BJ (cell line): ENCODE data around the gene PCSK1. TPM values are rescaled to one million over a fixed set of nuclear protein-coding genes. Genes with fewer than 3 reads are reported as not detected.
"Not testable (repeated sequence)": the region's sequence is repeated elsewhere in the genome, so short reads cannot be mapped to it uniquely, and the experiment has no call there.

Experiments used
- CTCF ChIA-PET: fragments of 350-600 bp; formaldehyde crosslinking; extraction: SDS; loops from one replicate; lab custom pipeline; 2021; ENCODE audit warnings: antibody characterized with exemption, inconsistent platforms; lab: Yijun Ruan, JAX
- POLR2A ChIA-PET: fragments of 300-600 bp; sonication (Branson Sonifier 250); formaldehyde crosslinking; extraction: SDS; loops from one replicate; lab custom pipeline; 2021; ENCODE audit warnings: antibody characterized with exemption; lab: Charles Lee
- DNase-seq: peaks from one replicate; pipeline ENCODE4 v3.0.0-alpha.2; 2011; ENCODE audit warnings: low read depth
- H3K27me3 ChIP-seq: 2 replicates; pipeline ENCODE4 v1.6.0; 2011; ENCODE audit warnings: low read length; ENCODE audit not compliant: control insufficient read depth, insufficient read depth
- H3K36me3 ChIP-seq: 2 replicates; pipeline ENCODE4 v1.5.1; 2011; ENCODE audit warnings: low read length; ENCODE audit not compliant: control insufficient read depth, insufficient read depth
- H3K4me3 ChIP-seq: 2 replicates; pipeline ENCODE4 v1.5.1; 2011; ENCODE audit warnings: low read depth, mild to moderate bottlenecking, control low read depth, low read length
- CTCF ChIP-seq: IDR thresholded peaks from 2 replicates; pipeline ENCODE4 v1.5.1; 2011; ENCODE audit warnings: low read depth, mild to moderate bottlenecking, control low read depth, inconsistent platforms, low read length, moderate library complexity; ENCODE audit not compliant: insufficient read depth
- polyA plus RNA-seq: library from polyadenylated mRNA; depleted of rRNA; stranded (reverse); fragments of >200 nt; gene quantifications from 2 replicates; pipeline ENCODE4 v1.2.3, GENCODE V29; 2011

The PCSK1 gene
- polyA plus RNA-seq, 1 experiment: 0.11 TPM

GRCh38 chr5:96404191-96404867 lies 28.7 kb downstream of the PCSK1 start:
- CTCF ChIA-PET: no interaction called here
- no peaks in the 10 kb centered on the region for H3K36me3 ChIP-seq
- DNase-seq: no peak
- no peak for TF ChIP-seq CTCF
- POLR2A ChIA-PET: no interaction called here
- no peaks in the 10 kb centered on the region for H3K27me3 ChIP-seq
- no peak overlapping the region for H3K4me3 ChIP-seq

DNA sequence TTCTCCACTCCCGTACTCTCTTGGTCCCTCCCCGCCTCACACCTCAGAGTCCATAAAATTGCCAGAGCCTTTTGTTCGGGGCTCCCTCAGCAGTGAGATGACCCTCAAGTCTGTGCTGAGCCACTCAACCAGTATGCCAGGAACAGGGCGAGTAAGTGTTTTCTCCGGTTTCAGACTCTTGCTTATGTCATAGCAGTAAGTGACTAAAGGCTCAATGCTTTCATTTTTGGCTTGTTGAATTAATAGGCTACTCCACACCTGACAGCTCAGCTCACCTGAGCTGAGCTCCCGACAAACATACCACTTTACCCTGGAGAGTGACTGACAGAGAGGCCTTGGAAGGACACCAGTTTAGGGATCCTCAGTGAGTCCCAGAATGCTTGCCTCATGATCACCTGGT lies 30.5 kb downstream of the PCSK1 start:
- DNase-seq: no peak
- H3K4me3 ChIP-seq: no peak overlapping the region
- H3K27me3 ChIP-seq: no peaks in the 10 kb centered on the region
- no peaks in the 10 kb centered on the region for H3K36me3 ChIP-seq
- ChIA-PET CTCF (interaction anchor here (0.7 to 0.9 kb wide), 2 partner anchors 9 to 24 kb away, joined by 3 read pairs; no protein-coding TSS in a partner anchor), POLR2A (no interaction called here)
- TF ChIP-seq CTCF: no peak

DNA sequence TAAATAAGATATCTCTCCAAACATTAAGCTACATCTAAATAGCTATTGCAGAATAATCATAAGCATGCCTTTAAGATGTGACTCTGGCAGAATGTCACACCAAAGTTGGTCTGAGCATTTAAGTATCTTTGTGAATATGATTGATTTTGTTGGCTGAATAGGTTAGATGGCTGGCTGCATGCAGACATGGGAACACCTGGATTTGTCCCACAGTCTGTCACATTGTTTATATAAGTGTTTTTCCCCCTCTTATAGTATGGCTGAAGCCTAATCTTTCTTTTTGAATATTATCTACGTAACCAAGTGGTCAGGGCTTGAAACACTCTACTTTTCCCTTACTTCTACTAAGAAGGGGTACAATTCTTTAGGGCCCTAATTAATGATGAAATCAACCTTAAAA lies 36.2 kb downstream of the PCSK1 start:
- TF ChIP-seq CTCF: no peak
- CTCF ChIA-PET: interaction anchor here (0.6 kb wide), 1 partner anchor 776 kb away, joined by 3 read pairs; no protein-coding TSS in a partner anchor
- H3K36me3 ChIP-seq: no peaks in the 10 kb centered on the region
- no peak for DNase-seq
- POLR2A ChIA-PET: interaction anchor here (0.7 kb wide), 1 partner anchor 153 kb away, joined by 10 read pairs; no protein-coding TSS in a partner anchor
- no peak overlapping the region for H3K4me3 ChIP-seq
- no peaks in the 10 kb centered on the region for H3K27me3 ChIP-seq

GRCh38 chr5:96395295-96395694 lies 37.8 kb downstream of the PCSK1 start:
- H3K4me3 ChIP-seq, CTCF ChIA-PET, H3K36me3 ChIP-seq, DNase-seq, POLR2A ChIA-PET, H3K27me3 ChIP-seq: not testable (repeated sequence)

DNA sequence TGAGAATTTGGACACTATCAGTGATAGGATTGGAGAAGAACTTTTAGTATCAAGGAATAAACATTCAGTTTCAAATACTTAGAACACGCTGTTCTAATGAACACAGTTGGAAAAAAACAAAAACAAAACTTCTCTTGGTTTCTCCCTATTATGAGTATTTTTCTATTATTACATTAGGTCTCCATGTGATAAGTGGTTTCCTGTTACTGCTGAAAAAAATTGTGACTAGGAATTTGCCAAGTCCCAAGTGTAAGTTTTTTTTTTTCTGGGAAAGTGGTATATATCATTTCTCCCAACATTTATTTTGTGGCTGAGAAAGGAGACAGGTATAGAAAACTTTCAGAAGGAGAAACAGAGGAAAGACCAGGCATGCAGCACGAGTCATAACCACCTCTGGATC lies 41.1 kb downstream of the PCSK1 start:
- ChIA-PET POLR2A (no interaction called here), CTCF (interaction anchor here (1.3 kb wide), 1 partner anchor 8 kb away, joined by 6 read pairs; no protein-coding TSS in a partner anchor)
- no peaks in the 10 kb centered on the region for H3K36me3 ChIP-seq
- H3K4me3 ChIP-seq: no peak overlapping the region
- no peak for DNase-seq
- no peaks in the 10 kb centered on the region for H3K27me3 ChIP-seq
- no peak for TF ChIP-seq CTCF
